D721Med (cell line): ENCODE measurements around the gene DOP1A.

Source experiments
- DNase-seq: peaks from one replicate; pipeline ENCODE4 v3.0.0; 2011; ENCODE audit warnings: low spot score; ENCODE audit not compliant: insufficient read length
- FAIRE-seq: peaks from 2 replicates; lab custom pipeline; 2011; peaks lifted over from hg19 to GRCh38; lab: Jason Lieb, UNC
- TF ChIP-seq, protein P1 (sequence below): IDR thresholded peaks from 2 replicates; pipeline ENCODE4 v1.5.1; 2012; ENCODE audit warnings: mild to moderate bottlenecking, control low read depth; ENCODE audit not compliant: insufficient read depth; ENCODE audit errors: missing control alignments

DOP1A gene

DNA sequence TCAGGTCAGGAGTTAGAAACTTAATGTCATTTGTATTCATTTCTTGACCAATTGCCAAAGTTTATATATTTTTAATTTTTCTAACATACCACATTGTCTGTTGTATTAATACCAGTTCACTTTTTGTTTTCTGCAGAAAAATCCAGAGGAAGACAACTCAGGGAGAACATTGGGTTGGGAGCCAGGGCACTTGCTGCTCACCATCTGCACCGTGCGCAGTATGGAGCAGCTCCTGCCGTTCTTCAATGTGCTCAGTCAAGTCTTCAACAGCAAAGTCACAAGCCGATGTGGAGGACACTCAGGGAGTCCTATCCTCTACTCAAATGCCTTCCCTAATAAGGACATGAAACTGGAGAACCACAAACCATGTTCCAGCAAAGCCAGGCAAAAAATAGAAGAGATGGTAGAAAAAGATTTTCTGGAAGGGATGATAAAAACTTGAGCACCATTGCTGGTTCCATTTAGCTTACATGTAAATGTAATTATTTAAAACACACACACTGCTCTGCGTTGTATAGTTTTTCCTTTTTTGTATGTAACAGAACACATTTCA, 100.3 kb downstream of the DOP1A start:
- no peak for DNase-seq
- TF ChIP-seq, protein P1, sequence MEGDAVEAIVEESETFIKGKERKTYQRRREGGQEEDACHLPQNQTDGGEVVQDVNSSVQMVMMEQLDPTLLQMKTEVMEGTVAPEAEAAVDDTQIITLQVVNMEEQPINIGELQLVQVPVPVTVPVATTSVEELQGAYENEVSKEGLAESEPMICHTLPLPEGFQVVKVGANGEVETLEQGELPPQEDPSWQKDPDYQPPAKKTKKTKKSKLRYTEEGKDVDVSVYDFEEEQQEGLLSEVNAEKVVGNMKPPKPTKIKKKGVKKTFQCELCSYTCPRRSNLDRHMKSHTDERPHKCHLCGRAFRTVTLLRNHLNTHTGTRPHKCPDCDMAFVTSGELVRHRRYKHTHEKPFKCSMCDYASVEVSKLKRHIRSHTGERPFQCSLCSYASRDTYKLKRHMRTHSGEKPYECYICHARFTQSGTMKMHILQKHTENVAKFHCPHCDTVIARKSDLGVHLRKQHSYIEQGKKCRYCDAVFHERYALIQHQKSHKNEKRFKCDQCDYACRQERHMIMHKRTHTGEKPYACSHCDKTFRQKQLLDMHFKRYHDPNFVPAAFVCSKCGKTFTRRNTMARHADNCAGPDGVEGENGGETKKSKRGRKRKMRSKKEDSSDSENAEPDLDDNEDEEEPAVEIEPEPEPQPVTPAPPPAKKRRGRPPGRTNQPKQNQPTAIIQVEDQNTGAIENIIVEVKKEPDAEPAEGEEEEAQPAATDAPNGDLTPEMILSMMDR, result no peak
- no peak for FAIRE-seq

DNA sequence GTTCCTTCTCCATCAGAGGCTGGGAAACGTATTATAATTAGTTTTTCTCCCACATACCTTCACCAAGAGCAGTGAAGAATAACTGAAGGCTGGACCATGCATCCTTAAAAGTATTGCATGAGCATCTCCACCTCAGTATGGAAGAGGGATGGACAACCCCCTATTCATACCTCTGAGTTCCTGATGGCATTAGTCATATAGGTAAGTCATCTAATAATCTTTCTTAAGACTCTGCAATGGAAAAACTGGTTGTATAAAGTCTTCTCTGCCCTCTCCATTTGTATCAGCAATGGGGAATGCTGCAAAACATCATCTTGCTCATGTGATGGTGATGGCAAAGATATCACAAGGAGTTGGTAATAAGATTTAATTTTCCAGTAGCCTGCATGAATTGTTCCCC, 101.1 kb downstream of the DOP1A start:
- FAIRE-seq (no peak), DNase-seq (no peak)

DNA sequence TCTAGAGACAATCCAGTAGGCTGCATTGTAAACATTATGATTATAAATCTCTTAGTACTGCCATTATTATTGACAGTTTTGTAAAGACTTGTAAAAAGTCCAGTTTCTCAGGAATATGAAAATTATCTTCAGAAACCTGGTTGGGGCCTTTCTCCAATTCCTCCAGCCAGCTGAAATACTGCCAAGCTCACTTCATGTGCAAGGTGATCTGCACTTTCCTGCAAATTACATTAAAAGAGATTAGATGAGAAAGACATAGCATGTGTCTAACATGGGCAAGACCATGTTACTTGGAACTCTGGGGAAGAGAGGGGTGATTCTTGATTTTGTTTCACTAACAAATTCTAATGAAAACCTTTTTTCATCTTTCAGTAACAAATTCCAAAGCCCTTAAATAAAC, 101.6 kb downstream of the DOP1A start:
- TF ChIP-seq, protein P1, result no peak
- DNase-seq, result no peak
- no peak for FAIRE-seq

More for the DNA sequence above, 101.1 kb downstream of the DOP1A start:
- TF ChIP-seq, protein P1, result no peak

DNA sequence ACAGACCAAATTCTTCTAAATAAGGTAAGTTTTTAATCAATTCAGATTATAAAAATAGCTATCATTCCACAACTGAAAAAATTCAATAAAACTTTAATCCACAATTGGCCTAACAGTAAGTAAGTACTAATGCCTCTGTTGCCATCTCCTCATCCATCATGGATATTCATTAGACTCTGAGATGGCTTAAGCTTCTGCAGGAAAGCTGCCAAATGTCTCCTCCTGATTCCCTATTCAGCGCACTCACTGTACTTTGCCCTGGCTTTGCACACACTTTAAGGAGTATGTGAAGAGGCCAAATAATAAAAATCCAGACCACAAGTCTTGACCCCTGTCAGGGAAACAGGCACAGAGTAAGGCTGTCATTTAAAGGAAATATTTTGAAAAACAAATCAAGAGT, 102.0 kb downstream of the DOP1A start:
- FAIRE-seq (no peak), DNase-seq (no peak)
- TF ChIP-seq, protein P1, result no peak

DNA sequence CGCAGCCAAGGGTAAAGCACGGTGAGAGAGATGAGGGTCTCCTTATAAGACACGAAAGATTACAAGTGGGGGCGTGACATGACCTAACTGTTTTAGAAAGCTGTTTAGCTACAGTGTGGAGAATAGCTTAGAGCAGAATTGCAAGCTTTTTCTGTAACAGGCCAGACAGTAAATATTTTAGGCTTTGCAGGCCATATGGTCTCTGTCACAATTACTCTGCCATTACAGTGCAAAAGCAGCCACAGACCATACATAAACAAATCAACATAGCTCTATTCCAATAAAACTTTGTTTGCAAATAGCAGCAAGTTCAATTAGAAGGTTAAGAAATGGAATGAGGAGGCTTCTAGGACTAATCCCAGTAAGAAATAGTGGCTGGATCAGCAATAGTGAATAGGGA, 108.8 kb downstream of the DOP1A start:
- DNase-seq (no peak), FAIRE-seq (no peak)
- TF ChIP-seq, protein P1, result no peak

DNA sequence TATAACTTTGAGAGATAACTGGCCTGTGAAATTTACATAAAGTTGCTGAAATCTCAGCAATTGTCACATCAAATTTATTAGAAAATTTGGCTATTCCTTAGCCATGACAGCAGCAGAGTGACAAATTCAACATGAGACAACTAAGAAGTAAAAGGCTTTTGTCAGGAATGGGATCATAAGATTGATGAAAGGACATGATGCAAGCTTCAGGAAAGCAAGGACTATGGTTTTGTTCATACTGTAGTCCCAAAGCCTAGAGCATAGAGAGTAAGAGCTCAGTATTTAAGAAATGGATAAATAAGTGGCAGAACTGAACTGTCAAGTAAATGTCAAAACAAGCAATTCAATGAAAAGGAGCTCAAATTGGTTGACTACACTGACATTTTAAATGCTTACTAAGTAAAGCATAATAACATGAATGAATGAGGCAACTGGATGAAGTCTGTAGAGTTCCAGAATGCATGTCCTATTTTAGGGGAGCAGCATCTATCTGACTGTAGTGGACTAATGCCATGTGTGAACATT, 113.0 kb downstream of the DOP1A start:
- no peak for DNase-seq
- peak; percentile 11 for FAIRE-seq
- TF ChIP-seq, protein P1, result no peak

DNA sequence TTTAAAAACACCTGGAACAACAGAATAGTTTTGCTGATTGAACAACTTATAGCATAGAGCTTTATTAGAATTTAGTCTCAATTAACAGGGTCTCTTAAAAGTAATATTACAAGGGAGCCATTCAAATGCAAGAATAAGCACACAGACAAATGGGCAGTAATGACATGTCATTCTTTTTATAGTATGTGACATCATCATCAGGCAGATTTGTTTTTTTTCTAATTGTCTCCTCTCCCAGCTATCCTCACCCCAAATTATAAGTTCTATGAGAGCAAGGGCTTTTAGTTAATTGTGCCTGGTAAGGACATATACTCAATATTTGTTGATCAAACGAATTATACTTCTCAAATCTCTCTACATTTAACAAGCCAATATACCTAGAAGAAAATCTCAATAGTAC, 114.6 kb downstream of the DOP1A start:
- DNase-seq (no peak), FAIRE-seq (no peak)
- TF ChIP-seq, protein P1, result no peak
